Measurements from ENCODE around the gene SNTB2.

Gene SNTB2

GRCh38 chr16:69204172-69204571 lies 17.2 kb downstream of the SNTB2 start:
- no peak for DNase-seq (ENCODE audit: low read depth)
- no peak overlapping the region for H3K4me3 ChIP-seq (ENCODE audit: low read length)
- TF ChIP-seq CTCF (conservative IDR thresholded peaks at IDR 0.05; ENCODE audit: low read length), result no peak

- DNase-seq (ENCODE audit: low read depth), result no peak
- H3K4me3 ChIP-seq (ENCODE audit: low read length), result no peak overlapping the region
- no peak for TF ChIP-seq CTCF (conservative IDR thresholded peaks at IDR 0.05; ENCODE audit: low read length)
Observed at GRCh38 chr16:69209735-69210134, 22.8 kb downstream of the SNTB2 start.

- no peak for TF ChIP-seq CTCF (conservative IDR thresholded peaks at IDR 0.05; ENCODE audit: low read length)
- no peak overlapping the region for H3K4me3 ChIP-seq (ENCODE audit: low read length)
- peak; percentile 12 for DNase-seq (ENCODE audit: low read depth)
Observed at GRCh38 chr16:69217433-69217832, 30.5 kb downstream of the SNTB2 start.

- TF ChIP-seq CTCF (conservative IDR thresholded peaks at IDR 0.05; ENCODE audit: low read length), result no peak
- DNase-seq (ENCODE audit: low read depth), result peak; percentile 15
- H3K4me3 ChIP-seq (ENCODE audit: low read length), result no peak overlapping the region
Observed at GRCh38 chr16:69219279-69219678, 32.3 kb downstream of the SNTB2 start.

- no peak overlapping the region for H3K4me3 ChIP-seq (ENCODE audit: low read length)
- peak; percentile 42 for DNase-seq (ENCODE audit: low read depth)
- TF ChIP-seq CTCF (conservative IDR thresholded peaks at IDR 0.05; ENCODE audit: low read length), result no peak
Observed at GRCh38 chr16:69223882-69224281, 36.9 kb downstream of the SNTB2 start.

- no peak overlapping the region for H3K4me3 ChIP-seq (ENCODE audit: low read length)
- no peak for TF ChIP-seq CTCF (conservative IDR thresholded peaks at IDR 0.05; ENCODE audit: low read length)
- no peak for DNase-seq (ENCODE audit: low read depth)
Observed at GRCh38 chr16:69225121-69225520, 38.2 kb downstream of the SNTB2 start.

GRCh38 chr16:69233124-69233523 lies 46.2 kb downstream of the SNTB2 start:
- no peak for TF ChIP-seq CTCF (conservative IDR thresholded peaks at IDR 0.05; ENCODE audit: low read length)
- no peak for DNase-seq (ENCODE audit: low read depth)
- H3K4me3 ChIP-seq (ENCODE audit: low read length), result no peak overlapping the region

Measured in AG10803 (cell line).